RKO (cell line): ENCODE results near the gene VPS45.

ENCODE experiments used
- DNase-seq: peaks from one replicate; pipeline ENCODE4 v3.0.0-alpha.2; 2016; ENCODE audit warnings: low spot score

The VPS45 gene

DNA sequence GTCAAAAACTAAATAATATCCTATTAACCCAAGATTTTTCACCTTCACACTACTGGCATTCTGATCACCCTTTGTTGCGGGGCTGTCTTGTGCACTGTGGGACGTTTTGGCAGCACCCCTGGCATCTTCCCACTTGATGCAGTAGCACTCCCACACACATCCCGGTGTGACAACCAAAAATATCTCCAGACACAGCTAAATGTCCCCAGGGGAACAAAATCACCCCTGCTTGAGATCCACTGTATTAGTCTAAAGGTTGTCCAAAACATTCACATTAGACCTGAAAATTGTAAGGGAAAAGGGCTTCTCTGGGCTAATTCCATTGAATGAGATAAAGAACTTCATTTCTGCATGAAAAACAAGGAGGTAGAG is 120.0 kb downstream of the VPS45 start:
- DNase-seq = no peak

DNA sequence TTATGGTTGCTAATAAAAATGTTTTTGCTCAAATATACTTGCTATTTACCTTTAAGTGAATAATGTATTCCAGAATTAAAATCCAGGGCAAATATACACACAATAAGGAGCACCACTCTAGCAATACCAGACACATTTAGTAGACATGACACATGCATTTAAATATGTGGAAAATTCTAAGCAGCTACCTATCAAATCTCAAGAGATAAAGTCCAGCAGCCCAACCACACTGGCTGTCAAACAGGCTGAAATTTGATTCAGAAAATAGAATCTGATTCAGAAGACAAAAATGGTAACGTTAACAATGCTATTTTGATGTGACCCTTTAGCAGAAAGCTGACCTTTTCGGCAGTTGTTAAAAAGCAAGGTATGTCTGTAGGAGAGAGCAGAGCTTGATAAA is 124.4 kb downstream of the VPS45 start:
- DNase-seq = no peak

DNA sequence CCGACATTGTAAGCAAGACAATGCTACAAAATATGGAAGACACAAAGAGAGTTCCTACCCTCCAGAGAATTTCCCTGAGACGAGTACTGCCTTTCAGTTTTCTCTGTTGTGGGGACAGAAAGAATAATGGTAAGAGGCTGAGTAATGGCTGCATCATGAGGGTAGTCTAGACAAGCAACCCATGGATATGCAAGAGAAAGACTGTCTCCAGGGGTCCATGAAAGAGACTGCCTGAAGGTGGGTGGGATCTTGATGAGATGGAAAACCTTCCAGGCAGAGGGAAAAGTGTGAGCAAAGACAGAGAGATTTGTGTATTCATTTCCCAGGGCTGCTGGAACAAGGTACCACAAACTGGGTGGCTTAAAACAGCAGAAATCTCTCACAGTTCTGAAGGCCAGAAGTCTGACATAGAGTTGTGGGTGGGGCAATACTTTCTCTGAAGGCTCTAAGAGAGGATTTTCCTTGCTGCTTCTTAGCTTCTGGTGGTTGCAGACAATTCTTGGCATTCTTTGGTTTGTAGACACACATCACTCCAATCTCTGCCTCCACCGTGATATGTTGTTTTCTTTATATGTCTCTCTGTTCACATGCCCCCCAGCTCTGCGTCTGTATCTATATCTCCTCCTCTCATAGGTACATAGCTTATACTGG is 126.9 kb downstream of the VPS45 start:
- no peak for DNase-seq
